ENCODE measurements around the gene SASH1.

SASH1 gene

DNA sequence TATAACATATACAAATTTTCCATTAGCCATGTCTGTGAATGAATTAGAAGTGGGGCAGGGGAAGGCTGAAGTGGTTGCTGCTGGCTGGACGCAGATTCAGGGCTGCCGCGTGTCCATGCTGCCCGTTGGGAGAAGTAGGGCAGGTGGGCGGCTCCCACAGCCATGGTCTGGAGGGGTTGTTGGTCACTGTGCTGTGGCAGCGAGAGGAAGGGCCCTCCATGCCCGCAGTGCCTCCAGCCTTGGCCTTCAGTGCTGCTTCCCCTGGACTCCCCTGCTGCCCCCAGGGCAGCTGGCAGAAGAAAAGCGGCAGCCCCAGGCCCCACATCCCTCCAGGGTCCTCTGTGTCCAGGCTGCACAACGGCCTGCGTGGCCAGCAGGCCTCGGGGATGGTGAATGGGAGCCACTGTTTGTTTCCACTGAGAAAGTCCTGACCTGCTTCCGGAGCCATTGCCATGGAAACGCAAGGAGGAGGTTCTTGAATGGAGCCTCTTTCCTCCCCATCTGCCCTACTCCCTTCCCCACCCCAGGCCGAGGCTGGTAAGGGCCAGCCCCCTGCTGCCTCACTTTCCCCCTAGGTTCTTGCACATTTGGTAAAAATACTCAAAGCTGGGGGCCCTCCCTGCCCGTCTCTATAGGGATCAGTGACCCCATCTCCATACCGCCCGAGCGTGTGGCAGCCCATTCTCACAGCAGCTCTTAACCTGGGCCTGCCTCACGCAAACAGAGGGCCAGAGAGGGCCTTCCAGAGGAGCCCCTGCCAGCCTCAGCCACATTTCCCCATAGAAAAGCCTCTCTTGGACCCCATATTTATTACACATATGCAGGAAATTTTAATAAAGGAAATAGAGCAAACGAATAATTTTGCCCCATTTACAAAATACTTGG is 113.3 kb downstream of the SASH1 start:
- DNase-seq (ENCODE audit: insufficient read length) (no peak), FAIRE-seq (no peak)
- TF ChIP-seq POLR2AphosphoS5 (IDR thresholded peaks at IDR 0.05; ENCODE audit: low read depth, low read length): no peak

- DNase-seq (ENCODE audit: insufficient read length) (no peak), FAIRE-seq (no peak)
- no peak for TF ChIP-seq POLR2A (IDR thresholded peaks at IDR 0.05; ENCODE audit: low read depth, low read length)
These were observed 114.7 kb downstream of the SASH1 start for GRCh38 chr6:148457137-148457842.

GRCh38 chr6:148457843-148458159 is 115.2 kb downstream of the SASH1 start:
- DNase-seq (ENCODE audit: insufficient read length) (no peak), FAIRE-seq (no peak)
- TF ChIP-seq TAF1 (IDR thresholded peaks at IDR 0.05; ENCODE audit: borderline replicate concordance, low read depth, low read length): no peak
- no peak for TF ChIP-seq POLR2A (IDR thresholded peaks at IDR 0.05; ENCODE audit: low read depth, low read length)
- TF ChIP-seq POLR2AphosphoS5 (IDR thresholded peaks at IDR 0.05; ENCODE audit: low read depth, low read length): no peak

- DNase-seq (ENCODE audit: insufficient read length): no peak
- TF ChIP-seq TAF1 (IDR thresholded peaks at IDR 0.05; ENCODE audit: borderline replicate concordance, low read depth, low read length) (no peak), POLR2AphosphoS5 (IDR thresholded peaks at IDR 0.05; ENCODE audit: low read depth, low read length) (no peak)
- no peak for FAIRE-seq
These were observed 116.6 kb downstream of the SASH1 start for GRCh38 chr6:148459238-148459637.

GRCh38 chr6:148460876-148461646 is 118.4 kb downstream of the SASH1 start:
- FAIRE-seq (no peak), DNase-seq (ENCODE audit: insufficient read length) (no peak)
- TF ChIP-seq TAF1 (IDR thresholded peaks at IDR 0.05; ENCODE audit: borderline replicate concordance, low read depth, low read length): no peak
- no peak for TF ChIP-seq POLR2A (IDR thresholded peaks at IDR 0.05; ENCODE audit: low read depth, low read length)
- no peak for TF ChIP-seq POLR2AphosphoS5 (IDR thresholded peaks at IDR 0.05; ENCODE audit: low read depth, low read length)

DNA sequence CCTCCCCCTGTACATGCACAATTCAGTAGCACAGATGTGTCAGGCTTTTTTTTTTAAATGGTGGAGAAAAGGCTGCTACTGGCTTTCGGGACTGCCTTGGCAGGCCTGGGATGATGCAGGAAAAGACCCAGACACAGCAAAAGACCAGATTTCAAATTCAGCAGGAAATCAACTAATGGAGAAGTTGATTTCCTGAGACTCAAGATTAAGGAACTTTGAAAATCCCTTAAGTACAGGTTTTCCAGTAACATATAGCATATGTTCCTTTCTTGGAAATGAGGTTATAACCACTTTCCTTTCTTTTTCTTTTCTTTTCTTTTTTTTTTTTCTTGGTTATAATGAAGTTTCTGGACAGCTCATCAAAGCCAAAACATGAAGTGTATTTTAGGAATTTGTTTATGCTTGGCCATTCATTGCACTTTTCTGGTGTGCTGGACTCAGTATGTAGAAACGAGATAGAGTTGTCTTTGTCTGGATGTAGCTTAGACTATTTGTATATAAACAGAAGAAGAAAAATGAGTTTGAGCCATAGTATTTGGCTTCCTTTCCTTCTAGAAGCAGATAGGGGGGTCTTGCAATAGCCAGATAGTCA is 119.4 kb downstream of the SASH1 start:
- no peak for DNase-seq (ENCODE audit: insufficient read length)
- no peak for FAIRE-seq
- TF ChIP-seq POLR2A (IDR thresholded peaks at IDR 0.05; ENCODE audit: low read depth, low read length) (no peak), TAF1 (IDR thresholded peaks at IDR 0.05; ENCODE audit: borderline replicate concordance, low read depth, low read length) (no peak), POLR2AphosphoS5 (IDR thresholded peaks at IDR 0.05; ENCODE audit: low read depth, low read length) (no peak)

DNA sequence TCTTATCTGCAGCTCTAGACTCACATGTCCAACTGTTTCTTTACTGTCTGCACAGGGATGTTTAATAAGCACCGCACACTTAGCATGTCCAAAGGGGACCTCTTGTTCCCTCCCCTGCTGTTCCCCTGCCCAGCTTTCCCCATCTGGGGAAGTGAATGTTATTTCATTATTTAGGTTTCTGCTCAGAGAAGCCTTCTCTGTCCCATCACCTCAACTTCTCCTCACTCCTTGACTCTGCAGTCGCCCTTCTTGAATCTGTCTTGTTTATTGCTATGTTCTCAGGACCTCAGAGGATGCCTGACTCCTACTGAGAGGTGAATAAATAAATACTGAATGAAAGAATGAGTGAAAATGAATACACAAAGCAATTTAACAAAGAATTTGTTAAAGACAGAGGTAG is 121.0 kb downstream of the SASH1 start:
- FAIRE-seq (no peak), DNase-seq (ENCODE audit: insufficient read length) (no peak)
- TF ChIP-seq POLR2AphosphoS5 (IDR thresholded peaks at IDR 0.05; ENCODE audit: low read depth, low read length) (no peak), POLR2A (IDR thresholded peaks at IDR 0.05; ENCODE audit: low read depth, low read length) (no peak), TAF1 (IDR thresholded peaks at IDR 0.05; ENCODE audit: borderline replicate concordance, low read depth, low read length) (no peak)

DNA sequence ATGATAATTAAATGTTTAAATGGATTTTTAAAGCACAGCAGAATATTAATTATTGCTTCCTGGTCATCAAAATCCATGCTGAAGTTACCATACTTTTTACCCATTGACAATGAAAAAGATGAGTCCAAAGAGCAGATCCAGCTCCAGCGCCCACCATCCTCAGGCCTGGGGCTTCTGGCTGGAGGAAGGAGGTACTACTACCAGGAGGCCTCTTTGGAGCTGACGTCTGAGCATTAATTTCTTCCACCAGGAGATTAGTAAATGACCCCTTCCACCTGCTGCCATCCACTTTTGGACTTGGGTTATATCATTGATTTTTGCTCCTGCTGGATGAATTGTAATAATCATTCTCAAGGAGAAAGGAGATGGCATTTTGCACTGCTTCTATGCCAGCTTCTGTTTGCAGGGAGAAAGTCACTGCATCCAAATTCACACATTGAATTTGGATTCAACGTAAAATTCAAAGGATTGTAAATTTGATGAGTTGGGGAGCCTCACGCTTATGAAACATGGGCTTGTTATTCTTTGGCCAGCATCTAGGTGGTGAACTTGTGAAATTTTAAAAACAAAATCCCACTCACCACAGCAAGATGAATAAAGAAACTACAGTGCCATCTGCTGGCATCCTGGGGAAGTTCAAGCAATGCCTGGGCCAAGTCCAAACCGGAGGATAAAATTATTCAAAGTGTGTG is 121.8 kb downstream of the SASH1 start:
- no peak for TF ChIP-seq POLR2AphosphoS5 (IDR thresholded peaks at IDR 0.05; ENCODE audit: low read depth, low read length)
- no peak for TF ChIP-seq POLR2A (IDR thresholded peaks at IDR 0.05; ENCODE audit: low read depth, low read length)
- TF ChIP-seq TAF1 (IDR thresholded peaks at IDR 0.05; ENCODE audit: borderline replicate concordance, low read depth, low read length): no peak
- no peak for DNase-seq (ENCODE audit: insufficient read length)
- FAIRE-seq: peak; percentile 91

DNA sequence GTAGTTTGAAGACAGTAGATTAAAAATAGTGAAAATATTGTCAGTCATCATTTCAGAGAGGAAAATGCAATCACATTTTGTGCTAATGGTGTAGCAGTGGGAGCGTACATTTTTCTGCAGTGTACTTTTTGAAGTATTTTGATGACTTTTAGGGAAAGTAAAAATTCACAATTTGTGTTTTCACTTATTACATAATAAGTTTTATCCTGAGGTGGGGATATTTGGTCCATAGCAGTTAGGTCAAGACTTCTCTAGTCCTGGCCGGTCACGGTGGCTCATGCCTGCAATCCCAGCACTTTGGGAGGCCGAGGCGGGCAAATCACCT is 122.3 kb downstream of the SASH1 start:
- TF ChIP-seq POLR2AphosphoS5 (IDR thresholded peaks at IDR 0.05; ENCODE audit: low read depth, low read length): no peak
- FAIRE-seq: no peak
- DNase-seq (ENCODE audit: insufficient read length): no peak

DNA sequence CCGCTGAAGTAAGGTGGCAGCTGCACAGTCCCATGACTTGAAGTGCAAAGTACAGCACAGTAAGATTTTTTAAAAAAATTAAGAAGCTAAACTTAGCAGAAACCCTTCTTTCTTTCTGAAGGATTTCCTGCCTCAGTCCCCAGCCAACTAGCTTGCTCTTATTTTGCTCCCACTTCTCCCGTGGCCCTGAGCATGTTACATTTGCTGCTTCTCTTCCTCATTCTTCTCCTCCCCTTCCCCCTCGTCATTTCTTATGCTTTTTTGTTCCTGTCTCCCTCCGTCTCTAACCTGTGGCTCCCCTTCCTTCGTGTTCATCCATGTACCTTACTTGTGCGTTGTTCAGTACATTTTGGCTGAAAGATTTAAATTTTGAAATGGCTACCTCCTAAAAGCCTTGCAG is 123.0 kb downstream of the SASH1 start:
- DNase-seq (ENCODE audit: insufficient read length) (no peak), FAIRE-seq (no peak)
- TF ChIP-seq TAF1 (IDR thresholded peaks at IDR 0.05; ENCODE audit: borderline replicate concordance, low read depth, low read length) (no peak), POLR2AphosphoS5 (IDR thresholded peaks at IDR 0.05; ENCODE audit: low read depth, low read length) (no peak), POLR2A (IDR thresholded peaks at IDR 0.05; ENCODE audit: low read depth, low read length) (no peak)

DNA sequence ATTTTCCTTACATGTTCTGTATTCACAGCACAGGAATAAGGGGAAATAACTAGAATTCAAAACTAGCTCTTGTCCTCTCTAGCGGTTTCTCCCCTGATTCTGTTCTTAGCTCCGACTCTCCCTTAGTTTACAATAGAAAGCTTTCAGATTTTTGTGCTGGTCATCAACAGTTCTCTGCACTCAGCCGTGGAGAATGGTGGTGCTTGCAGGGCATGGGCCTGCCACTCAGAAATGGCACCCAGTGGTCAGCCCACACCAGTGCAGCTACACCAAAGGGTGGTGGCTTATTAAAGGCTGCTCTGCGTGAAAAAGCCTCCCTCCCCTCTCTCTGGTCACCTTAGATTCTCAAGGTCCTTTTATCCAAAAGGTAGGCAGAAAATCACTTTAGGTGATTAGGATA is 123.5 kb downstream of the SASH1 start:
- DNase-seq (ENCODE audit: insufficient read length) (no peak), FAIRE-seq (no peak)
- no peak for TF ChIP-seq TAF1 (IDR thresholded peaks at IDR 0.05; ENCODE audit: borderline replicate concordance, low read depth, low read length)
